WTC11 (cell line): ENCODE data around the gene PSMA7. TPM values are rescaled to one million over a fixed set of nuclear protein-coding genes. Genes with fewer than 3 reads are reported as not detected.

ENCODE experiments used
- ATAC-seq: fragments of 200-7000 bp; cut with Tn5 transposase; 2 replicates; pipeline ENCODE4 v1.10.0; 2021; ENCODE audit warnings: mild to moderate bottlenecking, moderate library complexity
- CTCF ChIA-PET: fragments of 300-600 bp; sonication (Branson Sonifier 250); formaldehyde crosslinking; loops from one replicate; lab custom pipeline; 2021; ENCODE audit warnings: antibody characterized with exemption; lab: Charles Lee
- POLR2A ChIA-PET: fragments of 350-600 bp; sonication (Branson Sonifier 250); formaldehyde crosslinking; loops from one replicate; lab custom pipeline; 2021; ENCODE audit warnings: antibody characterized with exemption; lab: Charles Lee
- DNase-seq: peaks from one replicate; pipeline ENCODE4 v3.0.0; 2021; ENCODE audit warnings: low spot score
- H3K27ac Mint-ChIP-seq: 2 replicates; pipeline ENCODE4 v1.8.0; 2021; ENCODE audit warnings: mixed read lengths
- H3K27me3 Mint-ChIP-seq: 2 replicates; pipeline ENCODE4 v1.8.0; 2021; ENCODE audit warnings: low read depth, mild to moderate bottlenecking, moderate library complexity, mixed read lengths
- H3K36me3 Mint-ChIP-seq: 2 replicates; pipeline ENCODE4 v1.8.0; 2021; ENCODE audit warnings: mixed read lengths
- H3K4me1 Mint-ChIP-seq: 2 replicates; pipeline ENCODE4 v1.8.0; 2022; ENCODE audit warnings: mixed read lengths
- H3K4me3 Mint-ChIP-seq: 2 replicates; pipeline ENCODE4 v1.8.0; 2021; ENCODE audit warnings: mild to moderate bottlenecking, moderate library complexity, mixed read lengths
- H3K9me3 Mint-ChIP-seq: 2 replicates; pipeline ENCODE4 v1.8.0; 2021; ENCODE audit warnings: mixed read lengths
- CREM ChIP-seq: sonication (generic); formaldehyde crosslinking; IDR thresholded peaks from 2 replicates; pipeline ENCODE4 v1.8.1; 2022; ENCODE audit warnings: mild to moderate bottlenecking, missing genetic modification reagents, moderate library complexity
- ELF4 ChIP-seq: sonication (generic); formaldehyde crosslinking; IDR thresholded peaks from 2 replicates; pipeline ENCODE4 v1.8.1; 2022; ENCODE audit warnings: low read depth, mild to moderate bottlenecking, moderate library complexity, missing genetic modification reagents
- FOXP1 ChIP-seq: sonication (generic); formaldehyde crosslinking; IDR thresholded peaks from 2 replicates; pipeline ENCODE4 v1.8.0; 2022; ENCODE audit warnings: missing genetic modification reagents, mild to moderate bottlenecking, moderate library complexity, borderline replicate concordance
- FOXP4 ChIP-seq: sonication (generic); formaldehyde crosslinking; IDR thresholded peaks from 2 replicates; pipeline ENCODE4 v1.8.0; 2022; ENCODE audit warnings: mild to moderate bottlenecking, missing genetic modification reagents
- GABPB1 ChIP-seq: sonication (generic); formaldehyde crosslinking; IDR thresholded peaks from 2 replicates; pipeline ENCODE4 v1.8.1; 2023; ENCODE audit warnings: mild to moderate bottlenecking, missing genetic modification reagents
- GTF2I ChIP-seq: fragments of 250-450 bp; sonication (Bioruptor Pico); conservative IDR thresholded peaks from 2 replicates; pipeline ENCODE4 v1.4.0; 2021; ENCODE audit warnings: mild to moderate bottlenecking
- IRF2 ChIP-seq: sonication (generic); formaldehyde crosslinking; IDR thresholded peaks from 2 replicates; pipeline ENCODE4 v1.8.0; 2022; ENCODE audit warnings: low read depth, missing genetic modification reagents, borderline replicate concordance
- JUN ChIP-seq: sonication (generic); formaldehyde crosslinking; IDR thresholded peaks from 2 replicates; pipeline ENCODE4 v1.8.0; 2023; ENCODE audit warnings: mild to moderate bottlenecking, missing genetic modification reagents
- KAT7 ChIP-seq: sonication (generic); formaldehyde crosslinking; IDR thresholded peaks from 2 replicates; pipeline ENCODE4 v1.8.1; 2023; ENCODE audit warnings: missing genetic modification reagents, mild to moderate bottlenecking, borderline replicate concordance
- MYBL2 ChIP-seq: sonication (generic); formaldehyde crosslinking; IDR thresholded peaks from 2 replicates; pipeline ENCODE4 v1.8.1; 2023; ENCODE audit warnings: mild to moderate bottlenecking, moderate library complexity, missing genetic modification reagents
- NFE2L1 ChIP-seq: sonication (generic); formaldehyde crosslinking; IDR thresholded peaks from 2 replicates; pipeline ENCODE4 v1.8.1; 2023; ENCODE audit warnings: missing genetic modification reagents
- OVOL2 ChIP-seq: fragments of 250-450 bp; sonication (Bioruptor Pico); IDR thresholded peaks from 2 replicates; pipeline ENCODE4 v1.9.0; 2021; ENCODE audit warnings: mild to moderate bottlenecking, borderline replicate concordance
- RORB ChIP-seq: fragments of 250-450 bp; sonication (Bioruptor Pico); IDR thresholded peaks from 2 replicates; pipeline ENCODE4 v1.9.0; 2021; ENCODE audit warnings: mild to moderate bottlenecking
- SP1 ChIP-seq: sonication (generic); formaldehyde crosslinking; conservative IDR thresholded peaks from 2 replicates; pipeline ENCODE4 v1.8.1; 2022; ENCODE audit warnings: missing genetic modification reagents
- ZNF232 ChIP-seq: sonication (generic); formaldehyde crosslinking; IDR thresholded peaks from 2 replicates; pipeline ENCODE4 v1.8.0; 2022; ENCODE audit warnings: mild to moderate bottlenecking, missing genetic modification reagents
- ZNF671 ChIP-seq: fragments of 250-450 bp; sonication (Bioruptor Pico); IDR thresholded peaks from 2 replicates; pipeline ENCODE4 v1.8.0; 2021; ENCODE audit warnings: mild to moderate bottlenecking
- total RNA-seq: library from RNA; stranded (reverse); gene quantifications from 3 replicates; pipeline ENCODE4 v1.2.3, GENCODE V29; 2021
- TF ChIP-seq, protein P1 (sequence below): sonication (generic); formaldehyde crosslinking; IDR thresholded peaks from 2 replicates; pipeline ENCODE4 v1.8.1; 2023; ENCODE audit warnings: mild to moderate bottlenecking, missing genetic modification reagents
- TF ChIP-seq, protein P2 (sequence below): fragments of 250-450 bp; sonication (Bioruptor Pico); IDR thresholded peaks from 2 replicates; pipeline ENCODE4 v1.9.0; 2021; ENCODE audit warnings: mild to moderate bottlenecking, borderline replicate concordance

PSMA7 gene
- total RNA-seq, 1 experiment from 2014 or later: 364 TPM

GRCh38 chr20:62147528-62147927 is 4.3 kb upstream of the PSMA7 start (continued):
- TF ChIP-seq IRF2 (CRISPR knock-in tag): no peak
- TF ChIP-seq ELF4 (CRISPR knock-in tag): no peak

DNA sequence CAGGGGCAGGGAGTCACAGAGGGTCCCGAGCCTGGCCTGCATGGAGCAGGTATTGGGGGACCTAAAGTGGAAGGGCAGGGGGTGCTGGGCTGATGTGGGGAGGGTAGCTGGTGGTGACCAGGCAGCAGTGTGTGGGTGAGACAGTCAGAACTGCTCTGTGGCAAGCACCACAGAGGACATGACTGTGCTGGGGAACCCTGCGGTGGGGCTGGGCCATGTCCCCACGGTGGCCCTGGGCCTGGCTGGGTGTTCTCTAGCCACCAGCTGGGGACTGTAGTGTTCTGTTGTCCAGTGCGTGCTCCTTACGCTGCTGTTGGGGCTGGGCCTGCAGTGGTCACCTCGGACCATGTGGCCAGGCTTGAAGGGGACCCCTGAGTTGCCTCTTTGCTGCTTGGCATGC is 3.9 kb upstream of the PSMA7 start:
- ATAC-seq: no peak
- Mint-ChIP-seq H3K9me3 (no peaks in the 10 kb centered on the region; the same call in 1 of the 2 replicates), H3K27me3 (no peaks in the 10 kb centered on the region), H3K4me3 (no peak overlapping the region), H3K36me3 (peaks cover 10% of the 10 kb centered on the region; the same call in 1 of the 2 replicates), H3K27ac (peak overlapping the region; percentile 58), H3K4me1 (peaks cover 40% of the 10 kb centered on the region)
- CTCF ChIA-PET: interaction anchor here (1.6 kb wide), 1 partner anchor 9 kb away, joined by 8 read pairs; no protein-coding TSS in a partner anchor
- no peak for DNase-seq
- POLR2A ChIA-PET: no interaction called here
- TF ChIP-seq GTF2I (CRISPR knock-in tag) (no peak), KAT7 (CRISPR knock-in tag) (no peak), FOXP1 (CRISPR knock-in tag) (no peak), MYBL2 (no peak)
- TF ChIP-seq, protein P1, sequence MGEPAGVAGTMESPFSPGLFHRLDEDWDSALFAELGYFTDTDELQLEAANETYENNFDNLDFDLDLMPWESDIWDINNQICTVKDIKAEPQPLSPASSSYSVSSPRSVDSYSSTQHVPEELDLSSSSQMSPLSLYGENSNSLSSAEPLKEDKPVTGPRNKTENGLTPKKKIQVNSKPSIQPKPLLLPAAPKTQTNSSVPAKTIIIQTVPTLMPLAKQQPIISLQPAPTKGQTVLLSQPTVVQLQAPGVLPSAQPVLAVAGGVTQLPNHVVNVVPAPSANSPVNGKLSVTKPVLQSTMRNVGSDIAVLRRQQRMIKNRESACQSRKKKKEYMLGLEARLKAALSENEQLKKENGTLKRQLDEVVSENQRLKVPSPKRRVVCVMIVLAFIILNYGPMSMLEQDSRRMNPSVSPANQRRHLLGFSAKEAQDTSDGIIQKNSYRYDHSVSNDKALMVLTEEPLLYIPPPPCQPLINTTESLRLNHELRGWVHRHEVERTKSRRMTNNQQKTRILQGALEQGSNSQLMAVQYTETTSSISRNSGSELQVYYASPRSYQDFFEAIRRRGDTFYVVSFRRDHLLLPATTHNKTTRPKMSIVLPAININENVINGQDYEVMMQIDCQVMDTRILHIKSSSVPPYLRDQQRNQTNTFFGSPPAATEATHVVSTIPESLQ (CRISPR knock-in tag): no peak

- no peaks in the 10 kb centered on the region for H3K9me3 Mint-ChIP-seq
- peaks cover 11% of the 10 kb centered on the region for H3K36me3 Mint-ChIP-seq
- TF ChIP-seq JUN (CRISPR knock-in tag): no peak
- no peak for TF ChIP-seq ZNF671 (CRISPR knock-in tag)
- TF ChIP-seq ZNF232 (CRISPR knock-in tag): no peak
- TF ChIP-seq, protein P2, sequence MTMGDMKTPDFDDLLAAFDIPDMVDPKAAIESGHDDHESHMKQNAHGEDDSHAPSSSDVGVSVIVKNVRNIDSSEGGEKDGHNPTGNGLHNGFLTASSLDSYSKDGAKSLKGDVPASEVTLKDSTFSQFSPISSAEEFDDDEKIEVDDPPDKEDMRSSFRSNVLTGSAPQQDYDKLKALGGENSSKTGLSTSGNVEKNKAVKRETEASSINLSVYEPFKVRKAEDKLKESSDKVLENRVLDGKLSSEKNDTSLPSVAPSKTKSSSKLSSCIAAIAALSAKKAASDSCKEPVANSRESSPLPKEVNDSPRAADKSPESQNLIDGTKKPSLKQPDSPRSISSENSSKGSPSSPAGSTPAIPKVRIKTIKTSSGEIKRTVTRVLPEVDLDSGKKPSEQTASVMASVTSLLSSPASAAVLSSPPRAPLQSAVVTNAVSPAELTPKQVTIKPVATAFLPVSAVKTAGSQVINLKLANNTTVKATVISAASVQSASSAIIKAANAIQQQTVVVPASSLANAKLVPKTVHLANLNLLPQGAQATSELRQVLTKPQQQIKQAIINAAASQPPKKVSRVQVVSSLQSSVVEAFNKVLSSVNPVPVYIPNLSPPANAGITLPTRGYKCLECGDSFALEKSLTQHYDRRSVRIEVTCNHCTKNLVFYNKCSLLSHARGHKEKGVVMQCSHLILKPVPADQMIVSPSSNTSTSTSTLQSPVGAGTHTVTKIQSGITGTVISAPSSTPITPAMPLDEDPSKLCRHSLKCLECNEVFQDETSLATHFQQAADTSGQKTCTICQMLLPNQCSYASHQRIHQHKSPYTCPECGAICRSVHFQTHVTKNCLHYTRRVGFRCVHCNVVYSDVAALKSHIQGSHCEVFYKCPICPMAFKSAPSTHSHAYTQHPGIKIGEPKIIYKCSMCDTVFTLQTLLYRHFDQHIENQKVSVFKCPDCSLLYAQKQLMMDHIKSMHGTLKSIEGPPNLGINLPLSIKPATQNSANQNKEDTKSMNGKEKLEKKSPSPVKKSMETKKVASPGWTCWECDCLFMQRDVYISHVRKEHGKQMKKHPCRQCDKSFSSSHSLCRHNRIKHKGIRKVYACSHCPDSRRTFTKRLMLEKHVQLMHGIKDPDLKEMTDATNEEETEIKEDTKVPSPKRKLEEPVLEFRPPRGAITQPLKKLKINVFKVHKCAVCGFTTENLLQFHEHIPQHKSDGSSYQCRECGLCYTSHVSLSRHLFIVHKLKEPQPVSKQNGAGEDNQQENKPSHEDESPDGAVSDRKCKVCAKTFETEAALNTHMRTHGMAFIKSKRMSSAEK (CRISPR knock-in tag): no peak
- TF ChIP-seq IRF2 (CRISPR knock-in tag): no peak
- TF ChIP-seq SP1: no peak
- peak; percentile 29; the same call in 1 of the 2 replicates for TF ChIP-seq GABPB1 (CRISPR knock-in tag)
- ChIA-PET CTCF (no interaction called here), POLR2A (no interaction called here)
- ATAC-seq (no peak), DNase-seq (no peak)
- H3K4me3 Mint-ChIP-seq: peak overlapping the region; percentile 81; the same call in 1 of the 2 replicates
- H3K27ac Mint-ChIP-seq: no peak overlapping the region
- H3K27me3 Mint-ChIP-seq: no peaks in the 10 kb centered on the region
- H3K4me1 Mint-ChIP-seq: peaks cover 47% of the 10 kb centered on the region
Measured at GRCh38 chr20:62146019-62146755, 3.0 kb upstream of the PSMA7 start.

GRCh38 chr20:62145688-62146018 is 2.5 kb upstream of the PSMA7 start:
- ATAC-seq: no peak
- peaks cover 48% of the 10 kb centered on the region for H3K4me1 Mint-ChIP-seq
- POLR2A ChIA-PET: no interaction called here

More at GRCh38 chr20:62145688-62146018, 2.5 kb upstream of the PSMA7 start:
- peak overlapping the region; percentile 81 for H3K4me3 Mint-ChIP-seq
- H3K9me3 Mint-ChIP-seq: no peaks in the 10 kb centered on the region
- H3K27ac Mint-ChIP-seq: no peak overlapping the region; the same call in 1 of the 2 replicates
- CTCF ChIA-PET: interaction anchor here (0.9 to 2.2 kb wide), 2 partner anchors 11 to 134 kb away, joined by 3 to 16 read pairs; no protein-coding TSS in a partner anchor
- H3K27me3 Mint-ChIP-seq: no peaks in the 10 kb centered on the region
- DNase-seq: no peak
- TF ChIP-seq RORB (CRISPR knock-in tag) (no peak), CREM (CRISPR knock-in tag) (no peak), OVOL2 (CRISPR knock-in tag) (no peak), NFE2L1 (CRISPR knock-in tag) (no peak), FOXP4 (CRISPR knock-in tag) (no peak), GTF2I (CRISPR knock-in tag) (no peak)
- H3K36me3 Mint-ChIP-seq: peaks cover 13% of the 10 kb centered on the region
